Ovary (tissue), 9 donors: ENCODE results near the gene TANC2. TPM values are rescaled to one million over a fixed set of nuclear protein-coding genes. Genes with fewer than 3 reads are reported as not detected.

ENCODE experiments used
- DNase-seq, 5 donors: peaks; one replicate each; pipeline ENCODE4 v3.0.0-alpha.2; 2019 to 2020
- H3K27ac ChIP-seq, 2 donors: fragments of 200-600 bp; one replicate each; pipeline versions ENCODE4 v1.5.1 to v1.8.0; 2019 to 2022
- H3K27me3 ChIP-seq: fragments of 200-600 bp; one replicate; pipeline ENCODE4 v1.8.0; 2022
- H3K36me3 ChIP-seq: fragments of 200-600 bp; sonication (generic); one replicate; pipeline ENCODE4 v1.5.1; 2019
- H3K4me1 ChIP-seq: one replicate; pipeline ENCODE4 v1.8.1; 2013; ENCODE audit warnings: mild to moderate bottlenecking, moderate library complexity; ENCODE audit not compliant: insufficient read depth
- H3K4me3 ChIP-seq: fragments of 200-600 bp; sonication (generic); one replicate; pipeline ENCODE4 v1.5.1; 2017
- H3K9me3 ChIP-seq, 2 donors: fragments of 200-600 bp in 1 of 2; sonication (generic) in 1 of 2; one replicate each; pipeline versions ENCODE4 v1.5.1 to v1.8.1; 2013 to 2019; ENCODE audit warnings: mild to moderate bottlenecking in 1 of 2, moderate library complexity in 1 of 2
- CTCF ChIP-seq, 3 donors: fragments of 450-650 bp in 2 of 3; fragments of 200-600 bp in 1 of 3; IDR thresholded peaks; one replicate each; pipeline versions ENCODE4 v1.5.1 to v1.8.0; 2016 to 2022; ENCODE audit warnings: antibody characterized with exemption in 3 of 3, mild to moderate bottlenecking in 1 of 3
- EP300 ChIP-seq: sonication (generic); formaldehyde crosslinking; IDR thresholded peaks from one replicate; pipeline ENCODE4 v1.6.1; 2017; ENCODE audit warnings: antibody characterized with exemption
- POLR2A ChIP-seq: fragments of 450-650 bp; IDR thresholded peaks from one replicate; pipeline ENCODE4 v1.6.1; 2017; ENCODE audit warnings: antibody characterized with exemption, mild to moderate bottlenecking, moderate library complexity
- WGBS, 3 donors: extraction: QIAGEN DNeasy Blood & Tissue Kit in 1 of 3; methylation state at CpG; one replicate each; pipeline versions ENCODE4 v1.1.5 to v1.1.7; 2013 to 2017; 5-methylcytosine and 5-hydroxymethylcytosine counted together
- intact Hi-C, 4 donors: fragments of 100-400 bp; cut with DNase I; formaldehyde crosslinking; loops; one replicate each; pipeline versions ENCODE4 v1.11.0 to v1.15.1; 2022 to 2023
- polyA plus RNA-seq, 2 donors: library from polyadenylated mRNA; stranded (reverse); fragments of 200-250 nt in 1 of 2; fragments of 350-450 nt in 1 of 2; fragmentation: Illumina TruSeq in 1 of 2; extraction: RNeasy Lipid Tissue Mini Kit (QIAGEN cat#74804) in 1 of 2; gene quantifications; one replicate each; pipeline ENCODE4 v1.2.3, GENCODE V29; 2013 to 2014
- total RNA-seq, 7 donors: library from RNA; depleted of rRNA in 2 of 7; stranded (reverse); fragments of >200 nt in 2 of 7; fragmentation: NEBNext Ultra II Directional in 3 of 7; extraction: Animal tissue kit (Norgen Biotek cat#: 25700) in 3 of 7; gene quantifications; one replicate each; pipeline versions ENCODE4 v1.1.0 to v1.2.4, GENCODE V29; 2016 to 2023
- donor health status: DM: no; HTN: no; CAD: no; lungs with moderate emphysema.
- donor health status: DM: no; HTN: no; CAD: no.
- donor health status: Bipolar disorder and iron deficiency.
- donor health status: DM: yes; HTN: yes; CAD: no.
- donor health status: DM: no; HTN: no; CAD: no.
- donor health status: DM: yes; HTN: yes; CAD: no.

TANC2 gene
- total and polyA plus RNA-seq, 9 donors: 3.5 to 45.4 (median 15.4) TPM

- no peak for DNase-seq
- Histone ChIP-seq H3K36me3 (no peaks in the 10 kb centered on the region), H3K9me3 (no peaks in the 10 kb centered on the region), H3K27me3 (no peaks in the 10 kb centered on the region), H3K4me3 (no peak overlapping the region), H3K27ac (no peak overlapping the region), H3K4me1 (peaks cover 1% of the 10 kb centered on the region)
- no peak for TF ChIP-seq CTCF (IDR thresholded peaks at IDR 0.05)
- no peak for TF ChIP-seq EP300
- TF ChIP-seq POLR2A: no peak
- intact Hi-C loops: no loop called here
- 90 to 95% (median 90%) methylated on average over 1 of the region's 1 CpG for WGBS, 3 donors
Observed at GRCh38 chr17:62984801-62985200, 18.8 kb downstream of the TANC2 start.

GRCh38 chr17:62986549-62986948 is 20.5 kb downstream of the TANC2 start:
- Histone ChIP-seq H3K4me1 (no peaks in the 10 kb centered on the region), H3K36me3 (no peaks in the 10 kb centered on the region), H3K27ac (no peak overlapping the region), H3K4me3 (no peak overlapping the region), H3K9me3 (no peaks in the 10 kb centered on the region), H3K27me3 (no peaks in the 10 kb centered on the region)
- DNase-seq: no peak
- TF ChIP-seq EP300: no peak
- no peak for TF ChIP-seq CTCF (IDR thresholded peaks at IDR 0.05)
- TF ChIP-seq POLR2A: no peak
- WGBS, 3 donors: 97 to 100% (median 98%) methylated on average over 4 of the region's 4 CpGs
- intact Hi-C loops: no loop called here

- no peaks in the 10 kb centered on the region for H3K27me3 ChIP-seq
- intact Hi-C loops: no loop called here
- no peak overlapping the region for H3K27ac ChIP-seq
- no peaks in the 10 kb centered on the region for H3K4me1 ChIP-seq
- no peak overlapping the region for H3K4me3 ChIP-seq
- WGBS, 3 donors: 92 to 97% (median 95%) methylated on average over 7 of the region's 7 CpGs
- no peak for DNase-seq
- no peak for TF ChIP-seq EP300
- no peak for TF ChIP-seq POLR2A
- no peak for TF ChIP-seq CTCF (IDR thresholded peaks at IDR 0.05)
- H3K36me3 ChIP-seq: no peaks in the 10 kb centered on the region
- no peaks in the 10 kb centered on the region for H3K9me3 ChIP-seq
Observed at GRCh38 chr17:62987136-62987535, 21.1 kb downstream of the TANC2 start.

- Histone ChIP-seq H3K9me3 (no peaks in the 10 kb centered on the region), H3K36me3 (no peaks in the 10 kb centered on the region), H3K4me1 (no peaks in the 10 kb centered on the region), H3K27me3 (no peaks in the 10 kb centered on the region), H3K27ac (no peak overlapping the region), H3K4me3 (no peak overlapping the region)
- intact Hi-C loops: no loop called here
- 81 to 91% (median 84%) methylated on average over 5 of the region's 5 CpGs for WGBS, 3 donors
- no peak for TF ChIP-seq CTCF (IDR thresholded peaks at IDR 0.05)
- TF ChIP-seq POLR2A: no peak
- no peak for TF ChIP-seq EP300
- no peak for DNase-seq
Observed at GRCh38 chr17:62989501-62989900, 23.5 kb downstream of the TANC2 start.

GRCh38 chr17:62994931-62995330 is 28.9 kb downstream of the TANC2 start:
- TF ChIP-seq CTCF (IDR thresholded peaks at IDR 0.05): no peak
- no peak for TF ChIP-seq POLR2A
- no peak for TF ChIP-seq EP300
- no peaks in the 10 kb centered on the region for H3K4me1 ChIP-seq
- 69 to 79% (median 73%) methylated on average over 4 of the region's 4 CpGs for WGBS, 3 donors
- no peak overlapping the region for H3K27ac ChIP-seq
- H3K36me3 ChIP-seq: no peaks in the 10 kb centered on the region
- no peaks in the 10 kb centered on the region for H3K27me3 ChIP-seq
- intact Hi-C loops: no loop called here
- no peaks in the 10 kb centered on the region for H3K9me3 ChIP-seq
- no peak overlapping the region for H3K4me3 ChIP-seq
- no peak for DNase-seq
